ENCODE measurements around the gene POM121L12. TPM values are rescaled to one million over a fixed set of nuclear protein-coding genes. Genes with fewer than 3 reads are reported as not detected.

The POM121L12 gene
- total RNA-seq, 1 experiment from 2014 or later, result not detected

GRCh38 chr7:52995676-52996075 lies 39.8 kb upstream of the POM121L12 start:
- Histone ChIP-seq H3K4me3 (ENCODE audit: low read depth, low read length) (no peak overlapping the region), H3K4me1 (no peaks in the 10 kb centered on the region), H3K27me3 (replicated peaks; ENCODE audit: control insufficient read depth, insufficient read depth, low read length) (no peaks in the 10 kb centered on the region), H3K36me3 (ENCODE audit: control insufficient read depth, insufficient read depth, low read length) (no peaks in the 10 kb centered on the region), H3K9me3 (no peaks in the 10 kb centered on the region)
- H3K36me3 Mint-ChIP-seq (ENCODE audit: insufficient read depth, unreplicated experiment), result no peaks in the 10 kb centered on the region
- ChIA-PET POLR2A (no interaction called here), CTCF (no interaction called here)
- H3K9me3 Mint-ChIP-seq (ENCODE audit: unreplicated experiment), result no peaks in the 10 kb centered on the region
- no TSS peak for BruUV-seq (replicated peaks)
- no peaks in the 10 kb centered on the region for H3K4me1 Mint-ChIP-seq (ENCODE audit: low read depth, unreplicated experiment)
- no peak for DNase-seq
- intact Hi-C loops (cut with micrococcal nuclease; ENCODE audit: unreplicated experiment), result no loop called here
- no peak for TF ChIP-seq CTCF (IDR thresholded peaks at IDR 0.05; ENCODE audit: insufficient read depth in 1 of 2, low read depth in 1 of 2, low read length in 1 of 2, severe bottlenecking in 1 of 2, unreplicated experiment in 1 of 2)
- no peak overlapping the region for H3K27ac Mint-ChIP-seq (ENCODE audit: unreplicated experiment)
- no peaks in the 10 kb centered on the region for H3K27me3 Mint-ChIP-seq (ENCODE audit: insufficient read depth, unreplicated experiment)
- H3K4me3 Mint-ChIP-seq (ENCODE audit: unreplicated experiment), result no peak overlapping the region

- ChIA-PET POLR2A (no interaction called here), CTCF (no interaction called here)
- BruUV-seq (replicated peaks), result no TSS peak
- Histone ChIP-seq H3K4me1 (no peaks in the 10 kb centered on the region), H3K27me3 (replicated peaks; ENCODE audit: control insufficient read depth, insufficient read depth, low read length) (no peaks in the 10 kb centered on the region), H3K9me3 (peaks cover 3% of the 10 kb centered on the region; the same call in 1 of the 2 replicates), H3K36me3 (ENCODE audit: control insufficient read depth, insufficient read depth, low read length) (no peaks in the 10 kb centered on the region), H3K4me3 (ENCODE audit: low read depth, low read length) (no peak overlapping the region)
- H3K4me1 Mint-ChIP-seq (ENCODE audit: low read depth, unreplicated experiment), result no peaks in the 10 kb centered on the region
- H3K4me3 Mint-ChIP-seq (ENCODE audit: unreplicated experiment), result no peak overlapping the region
- H3K36me3 Mint-ChIP-seq (ENCODE audit: insufficient read depth, unreplicated experiment), result no peaks in the 10 kb centered on the region
- no peak for DNase-seq
- H3K27me3 Mint-ChIP-seq (ENCODE audit: insufficient read depth, unreplicated experiment), result no peaks in the 10 kb centered on the region
- no peak for TF ChIP-seq CTCF (IDR thresholded peaks at IDR 0.05; ENCODE audit: insufficient read depth in 1 of 2, low read depth in 1 of 2, low read length in 1 of 2, severe bottlenecking in 1 of 2, unreplicated experiment in 1 of 2)
- H3K9me3 Mint-ChIP-seq (ENCODE audit: unreplicated experiment), result peaks cover 12% of the 10 kb centered on the region
- intact Hi-C loops (cut with micrococcal nuclease; ENCODE audit: unreplicated experiment), result no loop called here
- no peak overlapping the region for H3K27ac Mint-ChIP-seq (ENCODE audit: unreplicated experiment)
These were observed 34.2 kb upstream of the POM121L12 start for GRCh38 chr7:53001221-53001620.

- Mint-ChIP-seq H3K36me3 (ENCODE audit: insufficient read depth, unreplicated experiment) (no peaks in the 10 kb centered on the region), H3K4me3 (ENCODE audit: unreplicated experiment) (no peak overlapping the region), H3K27ac (ENCODE audit: unreplicated experiment) (no peak overlapping the region), H3K27me3 (ENCODE audit: insufficient read depth, unreplicated experiment) (no peaks in the 10 kb centered on the region), H3K4me1 (ENCODE audit: low read depth, unreplicated experiment) (no peaks in the 10 kb centered on the region), H3K9me3 (ENCODE audit: unreplicated experiment) (peaks cover 20% of the 10 kb centered on the region)
- no peak for TF ChIP-seq CTCF (IDR thresholded peaks at IDR 0.05; ENCODE audit: insufficient read depth in 1 of 2, low read depth in 1 of 2, low read length in 1 of 2, severe bottlenecking in 1 of 2, unreplicated experiment in 1 of 2)
- POLR2A ChIA-PET, result no interaction called here
- BruUV-seq (replicated peaks), result no TSS peak
- CTCF ChIA-PET, result no interaction called here
- Histone ChIP-seq H3K4me3 (ENCODE audit: low read depth, low read length) (no peak overlapping the region), H3K36me3 (ENCODE audit: control insufficient read depth, insufficient read depth, low read length) (no peaks in the 10 kb centered on the region), H3K4me1 (no peaks in the 10 kb centered on the region), H3K27me3 (replicated peaks; ENCODE audit: control insufficient read depth, insufficient read depth, low read length) (no peaks in the 10 kb centered on the region), H3K9me3 (peaks cover 3% of the 10 kb centered on the region; the same call in 1 of the 2 replicates)
- intact Hi-C loops (cut with micrococcal nuclease; ENCODE audit: unreplicated experiment), result no loop called here
- DNase-seq, result no peak
These were observed 33.0 kb upstream of the POM121L12 start for GRCh38 chr7:53002389-53002788.

Data from Caco-2 (cell line).